Measurements from ENCODE around the gene NWD2. TPM values are rescaled to one million over a fixed set of nuclear protein-coding genes. Genes with fewer than 3 reads are reported as not detected.

NWD2 gene
- total and polyA plus RNA-seq, 10 of the 15 experiments (the other 5 are each of a cell fraction or from before 2014, with no cell fraction given), result not detected

- H3K79me2 ChIP-seq (ENCODE audit: control insufficient read depth, insufficient read depth, low read length), result no peaks in the 10 kb centered on the region
- no peak overlapping the region for H3K27ac ChIP-seq (ENCODE audit: control insufficient read depth, insufficient read depth)
- intact Hi-C loops (cut with micrococcal nuclease; ENCODE audit: unreplicated experiment) (no loop called here), in situ Hi-C loops (cut with MboI) (no loop called here)
- no peak for DNase-seq (ENCODE audit: low read depth, low spot score)
- no peaks in the 10 kb centered on the region for H3K27me3 ChIP-seq (replicated peaks in 1 of 2; ENCODE audit: control insufficient read depth in 2 of 2, insufficient read depth in 2 of 2, low read length in 1 of 2)
- no peak overlapping the region for H3K4me3 ChIP-seq
- BruUV-seq (replicated peaks), result no TSS peak
- CTCF ChIA-PET, result no interaction called here
- H3K9me3 ChIP-seq (replicated peaks; ENCODE audit: control insufficient read depth, insufficient read depth, low read length), result no peaks in the 10 kb centered on the region
- no peaks in the 10 kb centered on the region for H4K20me1 ChIP-seq (ENCODE audit: control insufficient read depth, insufficient read depth)
- TF ChIP-seq MXI1 (IDR thresholded peaks at IDR 0.05; ENCODE audit: low read depth, low read length) (no peak), YBX1 (IDR thresholded peaks at IDR 0.05) (no peak), E4F1 (IDR thresholded peaks at IDR 0.05; ENCODE audit: borderline replicate concordance, partially characterized antibody) (no peak), SPI1 (IDR thresholded peaks at IDR 0.05; ENCODE audit: borderline replicate concordance, insufficient read depth, low read depth, low read length) (no peak), BCL3 (IDR thresholded peaks at IDR 0.05; ENCODE audit: borderline replicate concordance, insufficient read depth, low read depth, low read length, poor library complexity, severe bottlenecking) (no peak), SUPT20H (IDR thresholded peaks at IDR 0.05; ENCODE audit: borderline replicate concordance, control insufficient read depth, low read depth, low read length) (no peak), SUZ12 (IDR thresholded peaks at IDR 0.05; ENCODE audit: unreplicated experiment) (no peak)
- no peak overlapping the region for H2AFZ ChIP-seq (ENCODE audit: control insufficient read depth, low read depth, low read length)
- no peak for FAIRE-seq
- POLR2A ChIA-PET, result no interaction called here
- H3K4me1 ChIP-seq (ENCODE audit: control insufficient read depth, insufficient read depth, low read length), result no peaks in the 10 kb centered on the region
- H3K9ac ChIP-seq (ENCODE audit: control insufficient read depth, insufficient read depth, low read length), result no peak overlapping the region
- RAD21 ChIA-PET (ENCODE audit: unreplicated experiment), result no interaction called here
- no peak overlapping the region for H3K4me2 ChIP-seq (ENCODE audit: control insufficient read depth, insufficient read depth)
- no peaks in the 10 kb centered on the region for H3K36me3 ChIP-seq (ENCODE audit: control insufficient read depth in 2 of 2, insufficient read depth in 2 of 2, low read length in 1 of 2)
- SMC1A ChIA-PET (ENCODE audit: uncharacterized antibody, unreplicated experiment), result no interaction called here
- ATAC-seq, result no peak
- 0% methylated on average over 1 of the region's 1 CpG for WGBS (ENCODE audit: insufficient coverage, insufficient replicate concordance, low lambda C conversion rate, missing lambda C conversion rate)
These were observed 239.1 kb downstream of the NWD2 start for GRCh38 chr4:37483610-37484009.
